HCT116 (cell line): ENCODE results near the gene STRA8. TPM values are rescaled to one million over a fixed set of nuclear protein-coding genes. Genes with fewer than 3 reads are reported as not detected.

ENCODE experiments used
- ATAC-seq: fragments of 200-7000 bp; cut with Tn5 transposase; 2 replicates; pipeline ENCODE4 v1.9.1; 2020; ENCODE audit warnings: mild to moderate bottlenecking, moderate library complexity
- BruUV-seq: library from RNA; stranded (reverse); fragments of 400-500 nt; replicated peaks from 2 replicates; lab custom pipeline; 2021; lab: Mats Ljungman, UMichigan
- CTCF ChIA-PET: fragments of 300-600 bp; sonication (Branson Sonifier 250); formaldehyde crosslinking; loops from one replicate; lab custom pipeline; 2021; ENCODE audit warnings: antibody characterized with exemption; lab: Charles Lee
- POLR2A ChIA-PET: fragments of 300-600, 350-600 bp; sonication (Branson Sonifier 250); formaldehyde crosslinking; loops from one replicate; lab custom pipeline; 2021; ENCODE audit warnings: antibody characterized with exemption; lab: Charles Lee
- RAD21 ChIA-PET, 2 experiments: fragments of 300-600 bp; sonication (Branson Sonifier 250); formaldehyde crosslinking; loops; one replicate each; lab custom pipeline; 2023; ENCODE audit warnings: low total read pairs in 2 of 2; ENCODE audit not compliant: uncharacterized antibody in 2 of 2, unreplicated experiment in 2 of 2, low non-redundant PET in 1 of 2; lab: Charles Lee
- DNase-seq: peaks from one replicate; pipeline ENCODE4 v3.0.0-alpha.2; 2010; ENCODE audit warnings: low read depth, low spot score
- H2AFZ ChIP-seq: fragments of 200-600 bp; shearing (Covaris generic), sonication (generic); 2 replicates; pipeline ENCODE4 v1.6.1; 2017; ENCODE audit warnings: low read depth, mixed run types, mixed read lengths, antibody characterized with exemption, low read length; ENCODE audit not compliant: poor library complexity, severe bottlenecking
- H3K27ac ChIP-seq: 2 replicates; pipeline ENCODE4 v1.5.1; 2012; ENCODE audit warnings: low read depth, low read length
- H3K27me3 ChIP-seq: fragments of 200-600 bp; sonication (generic); 2 replicates; pipeline ENCODE4 v1.6.1; 2016; ENCODE audit warnings: mixed run types, low read length, mixed read lengths; ENCODE audit not compliant: insufficient read depth
- H3K36me3 ChIP-seq, 2 experiments: fragments of 200-500 bp in 1 of 2; fragments of 200-600 bp in 1 of 2; sonication (Bioruptor generic) in 1 of 2; sonication (generic) in 1 of 2; 2 replicates each; pipeline versions ENCODE4 v1.5.1 to v1.6.1; 2014 to 2016; ENCODE audit warnings: low read length in 2 of 2, inconsistent platforms in 1 of 2, mixed read lengths in 1 of 2, mixed run types in 1 of 2; ENCODE audit not compliant: insufficient read depth in 2 of 2, control insufficient read depth in 1 of 2
- H3K4me1 ChIP-seq, 2 experiments: fragments of 200-600 bp in 1 of 2; sonication (generic) in 1 of 2; 2 replicates each; pipeline versions ENCODE4 v1.5.1 to v1.6.1; 2012 to 2017; ENCODE audit warnings: low read length in 2 of 2, inconsistent platforms in 1 of 2, mild to moderate bottlenecking in 1 of 2, mixed read lengths in 1 of 2, mixed run types in 1 of 2, moderate library complexity in 1 of 2; ENCODE audit not compliant: insufficient read depth in 2 of 2, control insufficient read depth in 1 of 2
- H3K4me2 ChIP-seq: fragments of 200-600 bp; sonication (generic); 2 replicates; pipeline ENCODE4 v1.6.1; 2017; ENCODE audit warnings: mixed run types, low read length, mixed read lengths
- H3K4me3 ChIP-seq, 2 experiments: fragments of 200-600 bp in 1 of 2; sonication (generic) in 1 of 2; replicated peaks in 1 of 2; 2 replicates each; pipeline ENCODE4 v1.5.1; 2011 to 2016; ENCODE audit warnings: low read length in 2 of 2, control low read depth in 1 of 2, low read depth in 1 of 2, mild to moderate bottlenecking in 1 of 2, mixed read lengths in 1 of 2, mixed run types in 1 of 2
- H3K79me2 ChIP-seq: fragments of 200-600 bp; sonication (generic); 2 replicates; pipeline ENCODE4 v1.6.1; 2017; ENCODE audit warnings: mild to moderate bottlenecking, mixed run types, low read length, moderate library complexity, mixed read lengths; ENCODE audit not compliant: insufficient read depth
- H3K9ac ChIP-seq: fragments of 200-600 bp; sonication (generic); 2 replicates; pipeline ENCODE4 v1.6.1; 2016; ENCODE audit warnings: low read length, mixed read lengths
- H3K9me2 ChIP-seq: fragments of 200-600 bp; sonication (generic), shearing (Covaris generic); 2 replicates; pipeline ENCODE4 v1.6.1; 2017; ENCODE audit warnings: mixed run types, mild to moderate bottlenecking, moderate library complexity; ENCODE audit not compliant: insufficient read depth
- H3K9me3 ChIP-seq, 2 experiments: fragments of 200-500 bp in 1 of 2; fragments of 200-600 bp in 1 of 2; sonication (Bioruptor generic) in 1 of 2; sonication (generic) in 1 of 2; 2 replicates each; pipeline ENCODE4 v1.6.1; 2014 to 2017; ENCODE audit warnings: low read length in 2 of 2, mixed read lengths in 2 of 2, inconsistent platforms in 1 of 2, low read depth in 1 of 2, mild to moderate bottlenecking in 1 of 2, mixed run types in 1 of 2, moderate library complexity in 1 of 2; ENCODE audit not compliant: control insufficient read depth in 1 of 2, insufficient read depth in 1 of 2
- H4K20me1 ChIP-seq: fragments of 200-600 bp; sonication (generic), shearing (Covaris generic); 2 replicates; pipeline ENCODE4 v1.6.1; 2017; ENCODE audit warnings: mixed run types, mild to moderate bottlenecking, moderate library complexity; ENCODE audit not compliant: insufficient read depth
- CBX3 ChIP-seq: IDR thresholded peaks from 2 replicates; pipeline ENCODE4 v1.6.1; 2012; ENCODE audit warnings: low read depth
- CEBPB ChIP-seq: IDR thresholded peaks from 2 replicates; pipeline ENCODE4 v1.6.1; 2012; ENCODE audit warnings: low read depth
- EGR1 ChIP-seq: IDR thresholded peaks from 2 replicates; pipeline ENCODE4 v1.6.1; 2012; ENCODE audit warnings: low read depth
- ELF1 ChIP-seq: IDR thresholded peaks from 2 replicates; pipeline ENCODE4 v1.6.1; 2012; ENCODE audit warnings: low read depth, borderline replicate concordance
- EZH2 ChIP-seq: fragments of 200-600 bp; sonication (generic); IDR thresholded peaks from 2 replicates; pipeline ENCODE4 v1.6.1; 2017; ENCODE audit warnings: antibody characterized with exemption, mixed run types
- EZH2phosphoT487 ChIP-seq: fragments of 200-600 bp; IDR thresholded peaks from 2 replicates; pipeline ENCODE4 v1.6.1; 2018; ENCODE audit warnings: antibody characterized with exemption, borderline replicate concordance
- FOSL1 ChIP-seq: IDR thresholded peaks from 2 replicates; pipeline ENCODE4 v1.6.1; 2012; ENCODE audit warnings: low read depth
- JUND ChIP-seq: IDR thresholded peaks from 2 replicates; pipeline ENCODE4 v1.6.1; 2012
- POLR2AphosphoS5 ChIP-seq: IDR thresholded peaks from 2 replicates; pipeline ENCODE4 v1.6.1; 2011; ENCODE audit warnings: mild to moderate bottlenecking, low read depth, low read length, moderate library complexity
- RAD21 ChIP-seq: IDR thresholded peaks from 2 replicates; pipeline ENCODE4 v1.6.1; 2012; ENCODE audit warnings: low read depth, mild to moderate bottlenecking
- SIN3A ChIP-seq: IDR thresholded peaks from 2 replicates; pipeline ENCODE4 v1.6.1; 2012; ENCODE audit warnings: low read depth
- SP1 ChIP-seq: IDR thresholded peaks from 2 replicates; pipeline ENCODE4 v1.6.1; 2012; ENCODE audit warnings: low read depth
- TCF7L2 ChIP-seq: IDR thresholded peaks from 2 replicates; pipeline ENCODE4 v1.7.0; 2011; ENCODE audit warnings: borderline replicate concordance, inconsistent platforms; ENCODE audit not compliant: insufficient read depth, insufficient read length; ENCODE audit errors: extremely low read depth
- YY1 ChIP-seq: IDR thresholded peaks from 2 replicates; pipeline ENCODE4 v1.6.1; 2011; ENCODE audit warnings: low read length, low read depth, moderate library complexity, mild to moderate bottlenecking; ENCODE audit not compliant: insufficient replicate concordance; ENCODE audit errors: extremely low read depth
- ZFX ChIP-seq: fragments of 450-650 bp; IDR thresholded peaks from 2 replicates; pipeline ENCODE4 v1.6.1; 2017
- ZNF274 ChIP-seq: fragments of 200-500 bp; sonication (Bioruptor generic); IDR thresholded peaks from 2 replicates; pipeline ENCODE4 v1.6.1; 2014; ENCODE audit warnings: mild to moderate bottlenecking, low read depth, low read length, inconsistent platforms
- intact Hi-C: fragments of 100-400 bp; cut with micrococcal nuclease; formaldehyde crosslinking; loops from 2 replicates; pipeline ENCODE4 v1.10.0; 2022
- total RNA-seq: library from RNA; stranded (reverse); gene quantifications from one replicate; pipeline ENCODE4 v1.2.1, GENCODE V29; 2021; ENCODE audit not compliant: unreplicated experiment
- TF ChIP-seq, protein P1 (sequence below), 3 experiments: fragments of 200-600 bp in 1 of 3; sonication (generic) in 1 of 3; IDR thresholded peaks in 2 of 3; conservative IDR thresholded peaks in 1 of 3; 2 replicates each; pipeline ENCODE4 v1.5.1; 2012 to 2017; ENCODE audit warnings: low read depth in 2 of 3, low read length in 2 of 3, antibody characterized with exemption in 1 of 3, borderline replicate concordance in 1 of 3, control low read depth in 1 of 3, mild to moderate bottlenecking in 1 of 3, mixed read lengths in 1 of 3, mixed run types in 1 of 3, moderate library complexity in 1 of 3; ENCODE audit not compliant: insufficient read depth in 1 of 3
- TF ChIP-seq, protein P2 (sequence below): IDR thresholded peaks from 2 replicates; pipeline ENCODE4 v1.6.1; 2012
- TF ChIP-seq, protein P3 (sequence below): IDR thresholded peaks from 2 replicates; pipeline ENCODE4 v1.6.1; 2012

The STRA8 gene
- total RNA-seq, 1 experiment from 2014 or later, result not detected

DNA sequence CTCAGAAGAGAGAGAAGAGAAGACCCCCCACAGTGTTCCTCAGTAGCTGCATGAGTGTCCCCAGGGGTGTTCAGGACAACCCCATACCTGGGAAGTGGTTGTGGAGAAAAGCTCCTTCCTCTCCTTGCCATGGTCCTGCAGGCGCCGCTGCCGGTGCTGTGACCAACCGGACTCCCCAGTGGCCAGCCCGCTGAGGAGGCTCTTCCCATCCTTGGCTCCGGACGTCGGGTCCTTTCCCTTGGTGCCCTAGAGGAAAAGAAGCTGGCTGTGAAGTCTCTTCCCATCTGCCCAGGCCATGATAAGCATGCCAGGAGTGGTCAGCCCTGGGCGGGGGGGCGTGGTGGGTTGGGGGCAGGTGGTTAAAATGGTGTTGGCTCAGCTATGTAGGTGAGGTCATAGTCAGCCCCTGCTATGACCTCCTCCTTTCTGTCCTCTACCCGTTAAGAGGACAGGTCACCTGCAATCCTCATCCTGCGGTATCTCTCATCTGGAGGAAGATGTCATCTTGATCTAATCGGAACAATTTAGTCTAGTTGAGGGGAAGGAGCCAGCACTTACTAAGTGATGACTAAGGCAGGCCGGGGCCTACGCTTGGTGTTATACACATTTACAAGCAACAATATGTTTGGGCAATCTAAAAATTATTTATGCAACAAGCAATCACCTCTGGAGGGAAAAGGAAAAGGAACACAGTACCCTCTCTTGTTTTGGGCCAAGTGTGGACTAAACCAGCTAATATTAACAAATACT is 35.6 kb upstream of the STRA8 start:
- POLR2A ChIA-PET, result no interaction called here
- no peak for TF ChIP-seq TCF7L2
- TF ChIP-seq CEBPB, result no peak
- no peak for TF ChIP-seq SP1
- TF ChIP-seq ZFX, result no peak
- no peak for TF ChIP-seq JUND
- no peak for TF ChIP-seq ELF1
- Histone ChIP-seq H3K9me3 (no peaks in the 10 kb centered on the region), H3K9ac (no peak overlapping the region), H3K79me2 (no peaks in the 10 kb centered on the region), H2AFZ (no peak overlapping the region), H3K9me2 (no peaks in the 10 kb centered on the region), H3K4me3 (no peak overlapping the region), H3K27me3 (no peaks in the 10 kb centered on the region), H3K4me1 (no peaks in the 10 kb centered on the region), H3K36me3 (peaks cover 2 to 3% of the 10 kb centered on the region in 2 experiments; a peak in 3 of 4 replicates), H3K27ac (no peak overlapping the region), H3K4me2 (no peak overlapping the region), H4K20me1 (no peaks in the 10 kb centered on the region)
- DNase-seq, result no peak
- no peak for ATAC-seq
- RAD21 ChIA-PET, result no interaction called here
- no TSS peak for BruUV-seq
- CTCF ChIA-PET, result interaction anchor here (0.9 kb wide), 1 partner anchor 29 kb away, joined by 3 read pairs; no protein-coding TSS in a partner anchor
- intact Hi-C loops, result no loop called here

DNA sequence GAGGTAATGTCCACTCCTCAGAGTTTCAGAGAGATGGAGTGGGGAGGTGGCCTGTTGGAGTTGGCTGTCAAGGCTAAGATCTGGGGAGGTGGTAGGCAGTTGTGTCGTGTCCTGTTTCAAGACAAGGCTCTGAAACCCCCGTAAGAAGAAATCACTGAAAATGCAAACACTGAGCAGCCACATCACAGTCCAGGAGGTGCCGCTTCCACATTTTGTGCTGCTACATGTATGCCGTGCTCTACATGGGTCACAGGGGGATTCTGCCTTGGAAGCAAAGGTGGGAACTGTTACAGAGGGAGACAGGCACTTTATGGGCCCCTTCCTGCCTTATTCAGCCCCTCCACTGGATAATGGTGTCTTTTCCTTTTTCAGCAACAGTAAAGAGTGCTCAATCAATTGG is 34.2 kb upstream of the STRA8 start:
- Histone ChIP-seq H3K9me2 (no peaks in the 10 kb centered on the region), H3K27me3 (no peaks in the 10 kb centered on the region), H4K20me1 (no peaks in the 10 kb centered on the region), H3K27ac (no peak overlapping the region), H3K4me2 (no peak overlapping the region), H3K9ac (no peak overlapping the region), H2AFZ (no peak overlapping the region), H3K36me3 (peaks cover 2 to 3% of the 10 kb centered on the region in 2 experiments; a peak in 3 of 4 replicates), H3K4me3 (no peak overlapping the region), H3K4me1 (no peaks in the 10 kb centered on the region), H3K79me2 (no peaks in the 10 kb centered on the region), H3K9me3 (no peaks in the 10 kb centered on the region)
- ATAC-seq (no peak), DNase-seq (no peak)
- ChIA-PET POLR2A (no interaction called here), CTCF (interaction anchor here (0.9 kb wide), 1 partner anchor 30 kb away, joined by 3 read pairs; no protein-coding TSS in a partner anchor), RAD21 (no interaction called here)
- intact Hi-C loops, result no loop called here
- TF ChIP-seq ZNF274 (no peak), EGR1 (no peak), TCF7L2 (no peak), JUND (no peak), ELF1 (no peak), CEBPB (no peak), SP1 (no peak), RAD21 (no peak), EZH2 (no peak), FOSL1 (no peak), CBX3 (no peak), EZH2phosphoT487 (no peak), YY1 (no peak), SIN3A (no peak), POLR2AphosphoS5 (no peak)
- TF ChIP-seq, protein P1, sequence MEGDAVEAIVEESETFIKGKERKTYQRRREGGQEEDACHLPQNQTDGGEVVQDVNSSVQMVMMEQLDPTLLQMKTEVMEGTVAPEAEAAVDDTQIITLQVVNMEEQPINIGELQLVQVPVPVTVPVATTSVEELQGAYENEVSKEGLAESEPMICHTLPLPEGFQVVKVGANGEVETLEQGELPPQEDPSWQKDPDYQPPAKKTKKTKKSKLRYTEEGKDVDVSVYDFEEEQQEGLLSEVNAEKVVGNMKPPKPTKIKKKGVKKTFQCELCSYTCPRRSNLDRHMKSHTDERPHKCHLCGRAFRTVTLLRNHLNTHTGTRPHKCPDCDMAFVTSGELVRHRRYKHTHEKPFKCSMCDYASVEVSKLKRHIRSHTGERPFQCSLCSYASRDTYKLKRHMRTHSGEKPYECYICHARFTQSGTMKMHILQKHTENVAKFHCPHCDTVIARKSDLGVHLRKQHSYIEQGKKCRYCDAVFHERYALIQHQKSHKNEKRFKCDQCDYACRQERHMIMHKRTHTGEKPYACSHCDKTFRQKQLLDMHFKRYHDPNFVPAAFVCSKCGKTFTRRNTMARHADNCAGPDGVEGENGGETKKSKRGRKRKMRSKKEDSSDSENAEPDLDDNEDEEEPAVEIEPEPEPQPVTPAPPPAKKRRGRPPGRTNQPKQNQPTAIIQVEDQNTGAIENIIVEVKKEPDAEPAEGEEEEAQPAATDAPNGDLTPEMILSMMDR (IDR thresholded peaks at IDR 0.05 in 2 of 3, conservative IDR thresholded peaks at IDR 0.05 in 1 of 3; ENCODE audit: borderline replicate concordance in 1 of 3, insufficient read depth in 1 of 3, low read depth in 2 of 3, low read length in 2 of 3), result no peak
- TF ChIP-seq, protein P2, sequence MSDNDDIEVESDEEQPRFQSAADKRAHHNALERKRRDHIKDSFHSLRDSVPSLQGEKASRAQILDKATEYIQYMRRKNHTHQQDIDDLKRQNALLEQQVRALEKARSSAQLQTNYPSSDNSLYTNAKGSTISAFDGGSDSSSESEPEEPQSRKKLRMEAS, result no peak
- TF ChIP-seq, protein P3, sequence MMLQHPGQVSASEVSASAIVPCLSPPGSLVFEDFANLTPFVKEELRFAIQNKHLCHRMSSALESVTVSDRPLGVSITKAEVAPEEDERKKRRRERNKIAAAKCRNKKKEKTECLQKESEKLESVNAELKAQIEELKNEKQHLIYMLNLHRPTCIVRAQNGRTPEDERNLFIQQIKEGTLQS, result no peak
- BruUV-seq, result no TSS peak
